Neuronal stem cell (in vitro differentiated cells): ENCODE measurements around the gene NR0B1.

Source experiments
- DNase-seq: peaks from one replicate; pipeline ENCODE4 v3.0.0-alpha.2; 2013; ENCODE audit warnings: low spot score
- H2AFZ ChIP-seq: one replicate; pipeline ENCODE4 v1.6.1; 2013; ENCODE audit warnings: mild to moderate bottlenecking, low read length, inconsistent platforms
- H2AK5ac ChIP-seq: 2 replicates; pipeline ENCODE4 v1.6.1; 2013; ENCODE audit warnings: low read depth, mild to moderate bottlenecking, inconsistent platforms, low read length, moderate library complexity, mixed read lengths
- H2BK120ac ChIP-seq: 2 replicates; pipeline ENCODE4 v1.6.1; 2013; ENCODE audit warnings: low read depth, mild to moderate bottlenecking, inconsistent platforms, low read length, moderate library complexity, mixed read lengths
- H2BK12ac ChIP-seq: one replicate; pipeline ENCODE4 v1.6.1; 2013; ENCODE audit warnings: low read length, inconsistent platforms
- H2BK15ac ChIP-seq: 2 replicates; pipeline ENCODE4 v1.6.1; 2013; ENCODE audit warnings: mild to moderate bottlenecking, low read length, inconsistent platforms, mixed read lengths
- H2BK5ac ChIP-seq: one replicate; pipeline ENCODE4 v1.6.1; 2013; ENCODE audit warnings: inconsistent platforms, mild to moderate bottlenecking, low read length, moderate library complexity
- H3K14ac ChIP-seq: one replicate; pipeline ENCODE4 v1.6.1; 2013; ENCODE audit warnings: low read length, inconsistent platforms
- H3K18ac ChIP-seq: 2 replicates; pipeline ENCODE4 v1.6.1; 2013; ENCODE audit warnings: low read length, inconsistent platforms
- H3K23ac ChIP-seq: 2 replicates; pipeline ENCODE4 v1.6.1; 2013; ENCODE audit warnings: low read depth, mild to moderate bottlenecking, mixed read lengths, low read length, inconsistent platforms; ENCODE audit not compliant: poor library complexity
- H3K27ac ChIP-seq: replicated peaks from 3 replicates; pipeline ENCODE4 v1.5.1; 2013; ENCODE audit warnings: low read length, inconsistent platforms
- H3K27me3 ChIP-seq, 3 experiments: 2 replicates each; pipeline ENCODE4 v1.6.1; 2013; ENCODE audit warnings: low read length in 3 of 3, mild to moderate bottlenecking in 2 of 3, inconsistent platforms in 1 of 3, low read depth in 1 of 3, mixed read lengths in 1 of 3, moderate library complexity in 1 of 3; ENCODE audit not compliant: control insufficient read depth in 3 of 3, insufficient read depth in 3 of 3
- H3K36me3 ChIP-seq, 2 donors: replicated peaks in 1 of 2; 2 replicates each; pipeline ENCODE4 v1.6.1; 2013; ENCODE audit warnings: low read length in 2 of 2; ENCODE audit not compliant: control insufficient read depth in 2 of 2, insufficient read depth in 2 of 2
- H3K4ac ChIP-seq: 2 replicates; pipeline ENCODE4 v1.6.1; 2013; ENCODE audit warnings: inconsistent platforms, mild to moderate bottlenecking, low read length, moderate library complexity
- H3K4me1 ChIP-seq, 2 donors: 1 replicate in 1 of 2; 2 replicates in 1 of 2; pipeline ENCODE4 v1.6.1; 2013; ENCODE audit warnings: low read length in 2 of 2, low read depth in 1 of 2; ENCODE audit not compliant: control insufficient read depth in 2 of 2, insufficient read depth in 1 of 2
- H3K4me2 ChIP-seq: one replicate; pipeline ENCODE4 v1.6.1; 2013; ENCODE audit warnings: mild to moderate bottlenecking, low read length, inconsistent platforms; ENCODE audit not compliant: insufficient read depth, poor library complexity, severe bottlenecking
- H3K4me3 ChIP-seq, 2 donors: 2 replicates each; pipeline ENCODE4 v1.5.1; 2013; ENCODE audit warnings: low read length in 2 of 2, mild to moderate bottlenecking in 2 of 2, inconsistent platforms in 1 of 2, moderate library complexity in 1 of 2
- H3K79me1 ChIP-seq: one replicate; pipeline ENCODE4 v1.6.1; 2013; ENCODE audit warnings: low read depth, mild to moderate bottlenecking, inconsistent platforms, low read length, moderate library complexity
- H3K9ac ChIP-seq: one replicate; pipeline ENCODE4 v1.6.1; 2013; ENCODE audit warnings: mild to moderate bottlenecking, low read depth, low read length, inconsistent platforms; ENCODE audit not compliant: poor library complexity
- H3K9me3 ChIP-seq, 2 donors: replicated peaks in 1 of 2; 2 replicates each; pipeline versions ENCODE3 to v1.6.1; 2013; ENCODE audit warnings: low read length in 2 of 2, mild to moderate bottlenecking in 2 of 2, inconsistent platforms in 1 of 2, low read depth in 1 of 2, mixed read lengths in 1 of 2, moderate library complexity in 1 of 2; ENCODE audit not compliant: control insufficient read depth in 2 of 2, insufficient read depth in 1 of 2
- H4K8ac ChIP-seq: one replicate; pipeline ENCODE4 v1.6.1; 2013; ENCODE audit warnings: low read depth, mild to moderate bottlenecking, inconsistent platforms, low read length, moderate library complexity
- H4K91ac ChIP-seq: one replicate; pipeline ENCODE4 v1.6.1; 2013; ENCODE audit warnings: low read length, low read depth, mild to moderate bottlenecking, inconsistent platforms; ENCODE audit not compliant: poor library complexity
- WGBS, 2 donors: extraction: QIAGEN DNeasy Blood & Tissue Kit; methylation state at CpG; one replicate each; pipeline ENCODE4 v1.1.7; 2013; ENCODE audit warnings: missing lambda C conversion rate in 2 of 2, mixed read lengths in 1 of 2; ENCODE audit not compliant: insufficient read length in 2 of 2, insufficient replicate concordance in 1 of 2; ENCODE audit errors: extremely low coverage in 2 of 2; 5-methylcytosine and 5-hydroxymethylcytosine counted together

NR0B1 gene

DNA sequence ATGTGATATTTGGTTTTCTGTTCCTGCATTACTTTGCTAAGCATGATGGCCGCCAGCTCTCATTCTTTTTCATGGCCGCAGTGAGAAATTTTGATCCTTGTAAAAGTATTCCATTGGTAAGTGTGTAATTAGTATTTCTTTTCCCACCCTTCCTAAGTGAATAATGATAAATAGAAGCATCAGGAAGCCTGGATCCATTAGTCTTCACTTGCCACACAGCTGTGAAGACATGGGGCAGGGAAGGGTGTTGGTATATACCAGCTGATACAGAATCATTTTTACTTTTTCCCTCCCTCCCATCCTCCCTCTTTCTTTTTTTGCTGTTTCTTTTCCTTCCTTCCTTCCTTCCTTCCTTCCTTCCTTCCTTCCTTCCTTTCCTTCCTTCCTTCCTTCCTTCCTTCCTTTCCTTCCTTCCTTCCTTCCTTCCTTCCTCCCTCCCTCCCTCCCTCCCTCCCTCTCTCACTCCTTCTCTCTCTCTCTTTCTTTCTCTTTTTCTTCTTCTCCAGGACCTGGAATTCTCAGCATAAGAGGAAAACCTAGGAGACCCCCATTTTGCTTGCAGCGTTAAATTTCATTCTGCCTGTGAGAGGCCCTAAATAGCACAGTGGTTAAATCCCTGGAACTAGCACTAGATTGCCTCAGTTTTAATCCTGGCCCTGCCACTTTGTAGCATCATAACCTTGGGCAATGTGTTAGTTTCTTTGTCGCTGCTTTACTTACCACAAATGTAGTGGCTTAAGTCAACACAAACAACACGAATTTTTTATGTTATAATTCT, 1.4 kb upstream of the NR0B1 start:
- H3K9me3 ChIP-seq: no peaks in the 10 kb centered on the region
- no peak overlapping the region for H3K4me3 ChIP-seq
- no peak for DNase-seq
- H2BK12ac ChIP-seq: no peak overlapping the region
- H3K18ac ChIP-seq: no peak overlapping the region
- no peaks in the 10 kb centered on the region for H3K36me3 ChIP-seq
- no peak overlapping the region for H4K8ac ChIP-seq
- H3K14ac ChIP-seq: no peak overlapping the region
- no peak overlapping the region for H3K4ac ChIP-seq
- WGBS, 2 donors: no CpG with 5 or more reads among the region's 5 CpGs
- no peak overlapping the region for H3K27ac ChIP-seq
- H4K91ac ChIP-seq: no peak overlapping the region
- no peak overlapping the region for H2BK120ac ChIP-seq
- no peak overlapping the region for H2AK5ac ChIP-seq
- no peak overlapping the region for H3K9ac ChIP-seq
- no peak overlapping the region for H2AFZ ChIP-seq
- no peak overlapping the region for H3K23ac ChIP-seq
- no peak overlapping the region for H2BK5ac ChIP-seq
- H2BK15ac ChIP-seq: no peak overlapping the region
- H3K27me3 ChIP-seq: peaks cover 0 to 55% (median 24%) of the 10 kb centered on the region in 3 experiments
- no peaks in the 10 kb centered on the region for H3K79me1 ChIP-seq
- H3K4me1 ChIP-seq: no peaks in the 10 kb centered on the region
- no peak overlapping the region for H3K4me2 ChIP-seq

DNA sequence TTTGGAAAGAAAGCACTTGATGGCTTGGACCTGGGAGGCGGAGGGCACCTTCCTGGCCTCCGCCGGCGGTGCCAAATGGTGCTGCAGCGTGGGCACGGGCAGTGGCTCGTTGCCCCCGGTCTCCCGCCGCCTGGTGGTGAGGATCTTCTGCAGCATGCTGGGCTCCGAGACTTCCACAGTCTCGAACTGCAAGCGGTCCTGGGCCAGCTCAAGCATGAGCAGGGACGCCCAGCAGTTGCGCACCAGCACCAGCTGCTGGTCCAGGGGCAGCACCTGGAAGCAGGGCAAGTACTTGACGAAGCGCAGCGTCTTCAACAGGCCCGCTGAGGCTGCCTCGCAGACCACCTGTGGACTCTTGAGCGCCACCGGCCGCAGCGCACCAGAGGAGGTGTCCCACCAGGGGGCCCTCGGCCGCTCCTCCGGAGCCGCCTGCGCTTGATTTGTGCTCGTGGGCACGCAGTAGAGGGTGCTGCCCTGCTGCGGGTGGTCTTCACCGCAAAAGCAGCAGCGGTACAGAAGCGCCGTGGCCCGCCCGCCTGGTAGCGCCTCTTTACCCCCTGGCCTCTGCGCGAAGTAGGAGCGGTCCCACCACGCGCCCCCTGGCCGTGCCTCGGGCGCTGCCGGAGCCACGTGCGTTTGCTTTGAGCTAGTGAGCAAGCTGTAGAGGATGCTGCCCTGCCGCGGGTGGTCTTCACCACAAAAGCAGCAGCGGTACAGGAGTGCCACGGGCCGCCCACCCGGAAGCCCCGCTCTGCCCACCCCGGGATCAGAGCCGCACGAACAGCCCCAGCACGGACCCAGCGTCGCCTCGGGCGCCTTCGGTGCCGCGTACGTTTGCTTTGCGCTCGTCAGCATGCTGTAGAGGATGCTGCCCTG, 689 bp downstream of the NR0B1 start:
- no peak overlapping the region for H2BK5ac ChIP-seq
- peak overlapping the region; percentile 69 for H3K4me2 ChIP-seq
- no peak overlapping the region for H3K23ac ChIP-seq
- no peaks in the 10 kb centered on the region for H3K4me1 ChIP-seq
- H3K9ac ChIP-seq: peak overlapping the region; percentile 70
- peak; percentile 9 for DNase-seq
- no peak overlapping the region for H4K91ac ChIP-seq
- no peaks in the 10 kb centered on the region for H3K9me3 ChIP-seq
- H3K4me3 ChIP-seq: peak overlapping the region in 1 of 2 donors; percentile 81
- H2BK12ac ChIP-seq: no peak overlapping the region
- no peaks in the 10 kb centered on the region for H3K79me1 ChIP-seq
- H2AK5ac ChIP-seq: no peak overlapping the region
- no peak overlapping the region for H2BK120ac ChIP-seq
- H3K4ac ChIP-seq: no peak overlapping the region
- WGBS, 2 donors: no CpG with 5 or more reads among the region's 71 CpGs
- no peak overlapping the region for H3K27ac ChIP-seq
- H2BK15ac ChIP-seq: no peak overlapping the region
- H2AFZ ChIP-seq: peak overlapping the region; percentile 59
- H3K27me3 ChIP-seq: peaks cover 0 to 55% (median 24%) of the 10 kb centered on the region in 3 experiments
- no peak overlapping the region for H3K14ac ChIP-seq
- no peak overlapping the region for H4K8ac ChIP-seq
- no peaks in the 10 kb centered on the region for H3K36me3 ChIP-seq
- H3K18ac ChIP-seq: peak overlapping the region; percentile 57

DNA sequence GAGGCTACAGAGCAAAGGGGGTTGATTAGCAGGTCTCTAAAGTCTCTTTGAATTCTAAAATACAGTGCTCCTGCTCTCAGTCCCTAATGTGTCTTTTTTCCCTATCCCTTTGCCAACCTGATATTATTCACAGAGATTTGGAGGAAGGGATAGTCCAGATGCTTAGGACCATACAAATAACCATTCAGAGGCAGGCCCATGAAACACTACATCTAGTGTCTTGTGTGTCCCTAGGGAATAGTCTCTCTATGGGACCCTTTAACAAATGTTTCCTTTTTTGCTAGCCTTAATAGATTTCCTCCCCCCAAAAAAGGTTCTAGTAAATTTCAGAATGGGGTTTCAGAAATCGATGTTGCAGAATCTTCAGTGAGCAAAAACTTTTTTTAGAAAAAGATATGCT, 1.7 kb downstream of the NR0B1 start:
- H3K4me3 ChIP-seq: no peak overlapping the region
- H2AK5ac ChIP-seq: no peak overlapping the region
- H3K9ac ChIP-seq: no peak overlapping the region
- no peak overlapping the region for H2BK5ac ChIP-seq
- H3K27me3 ChIP-seq: peaks cover 0 to 58% (median 24%) of the 10 kb centered on the region in 3 experiments
- H3K23ac ChIP-seq: no peak overlapping the region
- H3K4ac ChIP-seq: no peak overlapping the region
- no CpG with 5 or more reads among the region's 1 CpG for WGBS, 2 donors
- H2AFZ ChIP-seq: no peak overlapping the region
- DNase-seq: no peak
- no peak overlapping the region for H2BK12ac ChIP-seq
- H3K79me1 ChIP-seq: no peaks in the 10 kb centered on the region
- no peak overlapping the region for H2BK15ac ChIP-seq
- no peaks in the 10 kb centered on the region for H3K4me1 ChIP-seq
- no peak overlapping the region for H3K18ac ChIP-seq
- H3K36me3 ChIP-seq: no peaks in the 10 kb centered on the region
- no peak overlapping the region for H3K14ac ChIP-seq
- H3K9me3 ChIP-seq: no peaks in the 10 kb centered on the region
- H3K4me2 ChIP-seq: no peak overlapping the region
- H2BK120ac ChIP-seq: no peak overlapping the region
- no peak overlapping the region for H3K27ac ChIP-seq
- no peak overlapping the region for H4K8ac ChIP-seq
- H4K91ac ChIP-seq: no peak overlapping the region

DNA sequence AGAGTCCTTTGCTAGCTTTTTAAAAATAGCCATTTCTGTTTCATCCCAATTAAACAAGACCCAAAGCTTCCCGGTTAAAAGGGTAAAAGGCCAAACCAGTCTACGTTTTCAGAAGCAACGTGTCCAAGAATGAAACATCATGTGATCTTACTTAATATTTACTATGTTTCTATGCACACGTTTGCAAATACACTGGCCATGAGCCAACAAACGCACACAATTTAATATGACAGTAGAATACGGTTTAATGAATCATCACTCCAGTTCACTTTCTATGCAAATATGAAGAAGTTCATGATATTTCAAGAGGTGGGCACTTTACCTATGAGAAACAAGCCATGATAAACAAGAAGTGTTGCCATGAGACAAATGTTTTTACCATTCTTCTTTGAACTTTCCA, 4.3 kb downstream of the NR0B1 start:
- H3K79me1 ChIP-seq: no peaks in the 10 kb centered on the region
- no peak overlapping the region for H2AFZ ChIP-seq
- no peaks in the 10 kb centered on the region for H3K9me3 ChIP-seq
- H3K4ac ChIP-seq: no peak overlapping the region
- H2BK5ac ChIP-seq: no peak overlapping the region
- no peak overlapping the region for H3K18ac ChIP-seq
- no peak overlapping the region for H2BK12ac ChIP-seq
- no peak overlapping the region for H3K4me3 ChIP-seq
- H3K9ac ChIP-seq: no peak overlapping the region
- H2AK5ac ChIP-seq: no peak overlapping the region
- no peak overlapping the region for H2BK120ac ChIP-seq
- no peak overlapping the region for H3K23ac ChIP-seq
- no peak overlapping the region for H4K91ac ChIP-seq
- no CpG with 5 or more reads among the region's 6 CpGs for WGBS, 2 donors
- no peak overlapping the region for H3K4me2 ChIP-seq
- H2BK15ac ChIP-seq: no peak overlapping the region
- no peak for DNase-seq
- no peak overlapping the region for H4K8ac ChIP-seq
- peaks cover 0 to 2% of the 10 kb centered on the region in 2 donors for H3K4me1 ChIP-seq
- H3K27me3 ChIP-seq: peaks cover 0 to 42% (median 21%) of the 10 kb centered on the region in 3 experiments
- no peak overlapping the region for H3K27ac ChIP-seq
- no peaks in the 10 kb centered on the region for H3K36me3 ChIP-seq
- H3K14ac ChIP-seq: no peak overlapping the region
